ENCODE results near the gene ACTN4.
"Not testable (repeated sequence)": the region's sequence is repeated elsewhere in the genome, so short reads cannot be mapped to it uniquely, and the experiment has no call there.

Gene ACTN4

GRCh38 chr19:38770228-38770948 lies 122.9 kb downstream of the ACTN4 start:
- DNase-seq (ENCODE audit: low spot score): not testable (repeated sequence)

- DNase-seq (ENCODE audit: low spot score): not testable (repeated sequence)
Measured at GRCh38 chr19:38770949-38771275, 123.5 kb downstream of the ACTN4 start.

GRCh38 chr19:38771569-38771968 lies 124.1 kb downstream of the ACTN4 start:
- DNase-seq (ENCODE audit: low spot score): not testable (repeated sequence)

GRCh38 chr19:38773469-38774177 lies 126.2 kb downstream of the ACTN4 start, which contains the start of gene LGALS7:
LGALS7 (minus strand) TSS chr19:38773517; CDS start chr19:38773492, 25 bp downstream.
- no peak for DNase-seq (ENCODE audit: low spot score)

- DNase-seq (ENCODE audit: low spot score): no peak
Measured at GRCh38 chr19:38774181-38774950, 126.9 kb downstream of the ACTN4 start.

- DNase-seq (ENCODE audit: low spot score): no peak
Measured at GRCh38 chr19:38778733-38779132, 131.3 kb downstream of the ACTN4 start.

GRCh38 chr19:38780443-38780842 lies 133.0 kb downstream of the ACTN4 start:
- no peak for DNase-seq (ENCODE audit: low spot score)

GRCh38 chr19:38781058-38781457 lies 133.6 kb downstream of the ACTN4 start:
- no peak for DNase-seq (ENCODE audit: low spot score)
